Uterus (tissue), 4 donors: ENCODE data around the gene KRT7. TPM values are rescaled to one million over a fixed set of nuclear protein-coding genes. Genes with fewer than 3 reads are reported as not detected.

Experiments
- DNase-seq, 2 donors: peaks; one replicate each; pipeline ENCODE4 v3.0.0-alpha.2; 2019 to 2020
- H3K27ac ChIP-seq, 2 donors: fragments of 200-600 bp; sonication (generic); 1 replicate in 1 of 2; 2 replicates in 1 of 2; pipeline ENCODE4 v1.5.1; 2016 to 2018
- H3K27me3 ChIP-seq, 2 donors: fragments of 200-600 bp; sonication (generic); one replicate each; pipeline ENCODE4 v1.5.1; 2018 to 2019; ENCODE audit warnings: control low read depth in 1 of 2
- H3K36me3 ChIP-seq, 2 donors: fragments of 200-600 bp; sonication (generic); one replicate each; pipeline ENCODE4 v1.5.1; 2019; ENCODE audit warnings: control low read depth in 1 of 2
- H3K4me1 ChIP-seq, 2 donors: fragments of 200-600 bp; sonication (generic); one replicate each; pipeline ENCODE4 v1.5.1; 2018 to 2019; ENCODE audit warnings: control low read depth in 1 of 2
- H3K4me3 ChIP-seq, 2 donors: fragments of 200-600 bp; sonication (generic); 1 replicate in 1 of 2; 2 replicates in 1 of 2; pipeline ENCODE4 v1.5.1; 2018 to 2019; ENCODE audit warnings: mild to moderate bottlenecking in 1 of 2
- H3K9me3 ChIP-seq, 2 donors: fragments of 200-600 bp; sonication (generic); one replicate each; pipeline ENCODE4 v1.5.1; 2019; ENCODE audit warnings: control low read depth in 1 of 2
- CTCF ChIP-seq, 4 experiments: fragments of 200-600 bp in 2 of 4; fragments of 450-650 bp in 2 of 4; sonication (generic) in 2 of 4; IDR thresholded peaks; one replicate each; pipeline ENCODE4 v1.5.1; 2016 to 2019; ENCODE audit warnings: antibody characterized with exemption in 4 of 4, mild to moderate bottlenecking in 2 of 4, moderate library complexity in 1 of 4
- POLR2A ChIP-seq, 2 donors: fragments of 450-650 bp; IDR thresholded peaks; one replicate each; pipeline ENCODE4 v1.6.1; 2016; ENCODE audit warnings: antibody characterized with exemption in 2 of 2, mild to moderate bottlenecking in 1 of 2, moderate library complexity in 1 of 2
- intact Hi-C: fragments of 100-400 bp; cut with DNase I; formaldehyde crosslinking; loops from one replicate; pipeline ENCODE4 v1.15.1; 2023; ENCODE audit warnings: low total_unique reads
- total RNA-seq, 4 donors: library from RNA; depleted of rRNA in 3 of 4; stranded (reverse); fragments of >200 nt in 3 of 4; gene quantifications; one replicate each; pipeline versions ENCODE4 v1.1.0 to v1.2.4, GENCODE V29; 2014 to 2023
- donor health status: DM: yes; HTN: yes; CAD: no.

The KRT7 gene
- 10 to 100 TPM in 1 of 4 donors, 1 to 10 TPM in 2, not detected in 1; 2.1 to 51.2 (median 5.1) TPM for total RNA-seq

GRCh38 chr12:52232674-52233461, at the start of gene KRT7:
Gene KRT7 (plus strand): TSS chr12:52233243. CDS start chr12:52233297, 54 bp downstream.
- H3K4me3 ChIP-seq, result no peak within 1 kb of the TSS
- H3K36me3 ChIP-seq, result no peaks in the 10 kb centered on the region
- TF ChIP-seq POLR2A (IDR thresholded peaks at IDR 0.05) (peak in 1 of 2 donors; percentile 10), CTCF (IDR thresholded peaks at IDR 0.05) (no peak)
- no peaks in the 10 kb centered on the region for H3K9me3 ChIP-seq
- H3K27me3 ChIP-seq, result peaks cover 0 to 3% of the 10 kb centered on the region in 2 donors
- no peak for DNase-seq
- no peaks in the 10 kb centered on the region for H3K4me1 ChIP-seq
- intact Hi-C loops, result no loop called here
- no peak within 1 kb of the TSS for H3K27ac ChIP-seq

GRCh38 chr12:52183544-52183910, 49.5 kb upstream of the KRT7 start:
- H3K27ac ChIP-seq, result peak overlapping the region in 1 of 2 donors; percentile 22
- intact Hi-C loops, result no loop called here
- H3K36me3 ChIP-seq, result no peaks in the 10 kb centered on the region
- no peaks in the 10 kb centered on the region for H3K27me3 ChIP-seq
- TF ChIP-seq POLR2A (IDR thresholded peaks at IDR 0.05), result no peak
- TF ChIP-seq CTCF (IDR thresholded peaks at IDR 0.05), result no peak
- no peak overlapping the region for H3K4me3 ChIP-seq
- no peaks in the 10 kb centered on the region for H3K9me3 ChIP-seq
- no peak for DNase-seq
- no peaks in the 10 kb centered on the region for H3K4me1 ChIP-seq

GRCh38 chr12:52183971-52184370, 49.1 kb upstream of the KRT7 start:
- no peaks in the 10 kb centered on the region for H3K4me1 ChIP-seq
- peak overlapping the region in 1 of 2 donors; percentile 22 for H3K27ac ChIP-seq
- TF ChIP-seq POLR2A (IDR thresholded peaks at IDR 0.05) (no peak), CTCF (IDR thresholded peaks at IDR 0.05) (no peak)
- no peak overlapping the region for H3K4me3 ChIP-seq
- DNase-seq, result no peak
- no peaks in the 10 kb centered on the region for H3K27me3 ChIP-seq
- intact Hi-C loops, result no loop called here
- H3K9me3 ChIP-seq, result no peaks in the 10 kb centered on the region
- no peaks in the 10 kb centered on the region for H3K36me3 ChIP-seq

- intact Hi-C loops, result no loop called here
- Histone ChIP-seq H3K36me3 (no peaks in the 10 kb centered on the region), H3K4me1 (no peaks in the 10 kb centered on the region), H3K4me3 (no peak overlapping the region), H3K9me3 (no peaks in the 10 kb centered on the region), H3K27me3 (no peaks in the 10 kb centered on the region), H3K27ac (no peak overlapping the region)
- no peak for DNase-seq
- TF ChIP-seq POLR2A (IDR thresholded peaks at IDR 0.05), result no peak
- TF ChIP-seq CTCF (IDR thresholded peaks at IDR 0.05), result no peak
Measured at GRCh38 chr12:52184813-52185212, 48.2 kb upstream of the KRT7 start.

GRCh38 chr12:52185400-52185967, 47.6 kb upstream of the KRT7 start:
- no peaks in the 10 kb centered on the region for H3K27me3 ChIP-seq
- H3K27ac ChIP-seq, result no peak overlapping the region
- no peaks in the 10 kb centered on the region for H3K9me3 ChIP-seq
- H3K4me3 ChIP-seq, result no peak overlapping the region
- H3K36me3 ChIP-seq, result no peaks in the 10 kb centered on the region
- TF ChIP-seq CTCF (IDR thresholded peaks at IDR 0.05) (no peak), POLR2A (IDR thresholded peaks at IDR 0.05) (no peak)
- DNase-seq, result no peak
- intact Hi-C loops, result no loop called here
- H3K4me1 ChIP-seq, result no peaks in the 10 kb centered on the region
